22Rv1 (cell line): ENCODE data around the gene POLR2M.

ENCODE experiments used
- CTCF ChIP-seq: fragments of 450-650 bp; IDR thresholded peaks from 2 replicates; pipeline ENCODE4 v1.5.1; 2017; ENCODE audit warnings: mild to moderate bottlenecking
- ZFX ChIP-seq: fragments of 450-650 bp; IDR thresholded peaks from 2 replicates; pipeline ENCODE4 v1.6.1; 2017; ENCODE audit warnings: antibody characterized with exemption, borderline replicate concordance

DNA sequence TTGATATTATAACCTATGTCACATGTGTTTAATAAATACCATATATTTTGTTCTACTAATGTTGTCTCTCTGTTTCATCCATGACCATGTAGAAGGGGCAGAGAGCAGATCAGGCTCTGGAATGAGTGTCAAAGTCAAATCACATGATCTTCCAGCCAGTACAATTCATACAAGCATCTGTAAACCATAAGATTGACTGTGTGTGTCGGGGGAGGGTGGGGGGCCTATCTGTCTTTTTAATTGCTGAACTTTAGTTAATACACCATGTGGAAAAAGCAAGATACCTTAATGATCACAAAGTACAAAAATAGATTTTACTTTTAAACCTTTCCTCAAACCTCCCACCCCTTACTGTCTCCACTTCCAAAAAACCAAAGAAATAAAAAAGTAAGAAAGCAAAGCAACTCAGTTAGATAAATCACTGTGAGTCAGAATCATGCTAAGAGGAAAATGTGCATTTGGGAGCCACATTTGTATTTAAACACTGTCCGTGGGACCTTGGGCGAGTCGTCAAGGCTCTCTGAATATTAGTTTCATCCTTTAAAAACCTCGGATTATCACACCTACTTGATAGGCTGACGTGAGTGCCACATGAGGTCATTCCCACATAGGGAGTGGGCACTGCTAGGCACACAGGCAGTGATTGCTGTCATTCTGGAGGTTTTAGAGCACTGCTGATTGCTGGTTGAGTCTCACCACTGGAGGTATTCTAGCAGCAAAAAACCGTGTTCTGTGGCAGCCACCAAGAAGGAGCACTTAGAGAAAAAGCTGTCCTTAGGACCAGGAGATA lies 21.0 kb upstream of the POLR2M start:
- TF ChIP-seq CTCF (no peak), ZFX (no peak)
